Measurements from ENCODE around the gene RELB. TPM values are rescaled to one million over a fixed set of nuclear protein-coding genes. Genes with fewer than 3 reads are reported as not detected.
"Not testable (repeated sequence)": the region's sequence is repeated elsewhere in the genome, so short reads cannot be mapped to it uniquely, and the experiment has no call there.

The RELB gene
- total and polyA plus RNA-seq, 9 of the 15 experiments (the other 6 are each of a cell fraction or from before 2014, with no cell fraction given): 0.15 to 1.1 (median 0.28) TPM; not detected in 2

DNA sequence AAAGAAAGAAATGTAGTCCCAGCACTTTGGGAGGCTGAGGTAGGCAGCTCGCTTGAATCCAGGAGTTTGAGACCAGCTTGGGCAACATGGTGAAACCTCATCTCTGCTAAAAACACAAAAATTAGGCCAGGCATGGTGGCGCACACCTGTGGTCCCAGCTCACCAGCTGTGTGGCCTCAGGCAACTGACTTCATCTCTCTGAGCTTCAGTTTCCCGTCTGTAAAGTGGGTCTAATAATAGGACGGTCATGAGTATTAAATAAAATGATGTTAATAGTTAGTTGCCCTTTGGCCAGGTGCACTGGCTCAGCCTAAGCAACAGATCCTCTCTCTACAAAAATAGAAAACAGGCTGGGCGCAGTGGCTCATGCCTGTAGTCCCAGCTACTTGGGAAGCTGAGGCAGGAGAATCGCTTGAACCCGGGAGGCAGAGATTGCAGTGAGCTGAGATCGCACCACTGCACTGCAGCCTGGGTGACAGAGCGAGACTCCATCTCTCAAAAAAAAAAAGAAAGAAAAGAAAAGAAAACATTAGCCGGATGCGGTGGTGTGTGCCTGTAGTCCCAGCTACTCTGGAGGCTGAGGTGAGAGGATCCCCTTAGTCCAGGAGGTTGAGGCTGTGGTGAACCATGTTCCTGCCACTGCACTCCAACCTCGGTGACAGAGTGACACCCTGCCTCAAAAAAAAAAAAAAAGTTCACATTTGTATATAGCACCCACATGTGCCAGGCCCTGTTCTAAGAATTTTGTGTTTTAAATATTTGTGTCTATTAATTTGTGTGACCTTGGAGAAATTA lies 1.9 kb upstream of the RELB start:
- H3K9me1 ChIP-seq (ENCODE audit: control insufficient read depth, insufficient read depth, low read length); H3K4me2 ChIP-seq (ENCODE audit: insufficient read depth, low read length); H3K79me2 ChIP-seq (ENCODE audit: control insufficient read depth, insufficient read depth, low read length); CTCF ChIA-PET (ENCODE audit: low intra/inter-chr PET ratio); FAIRE-seq; intact Hi-C loops (cut with micrococcal nuclease); ATAC-seq; H3K9me3 ChIP-seq (replicated peaks; ENCODE audit: control insufficient read depth, insufficient read depth, low read depth, low read length); BruUV-seq (replicated peaks); H3K27ac ChIP-seq (ENCODE audit: extremely low read depth, low read depth, low read length); in situ Hi-C loops (cut with MboI); H2AFZ ChIP-seq (ENCODE audit: low read depth, low read length); H3K4me3 ChIP-seq; H3K9ac ChIP-seq (ENCODE audit: insufficient read depth in 1 of 2, low read depth in 2 of 2, low read length in 2 of 2); H4K20me1 ChIP-seq (replicated peaks; ENCODE audit: control insufficient read depth, insufficient read depth, low read length); DNase-seq (ENCODE audit: extremely low read depth in 1 of 4, low spot score in 3 of 4); H3K27me3 ChIP-seq (ENCODE audit: control insufficient read depth in 2 of 2, insufficient read depth in 2 of 2, low read length in 2 of 2); H3K36me3 ChIP-seq (ENCODE audit: control insufficient read depth, insufficient read depth, low read length): not testable (repeated sequence)
- POLR2A ChIA-PET: interaction anchor here (0.6 kb wide), 1 partner anchor 179 kb away, joined by 4 read pairs; the partner anchor contains the start of gene BLOC1S3
- peaks cover 3 to 19% of the 10 kb centered on the region in 2 experiments; a peak in 4 of 5 replicates for H3K4me1 ChIP-seq (replicated peaks in 1 of 2; ENCODE audit: control insufficient read depth in 2 of 2, insufficient read depth in 2 of 2, low read length in 2 of 2)
- TF ChIP-seq KDM1A (IDR thresholded peaks at IDR 0.05) (0 out of 4 replicates have a peak, but pooled peaks of 1 of the 2 experiments have one; percentile 5), RBM25 (IDR thresholded peaks at IDR 0.05; ENCODE audit: low read depth, low read length, severe bottlenecking) (peak; percentile 13)
- WGBS (ENCODE audit: insufficient coverage, low coverage, missing lambda C conversion rate): 39% methylated on average over 10 of the region's 12 CpGs

DNA sequence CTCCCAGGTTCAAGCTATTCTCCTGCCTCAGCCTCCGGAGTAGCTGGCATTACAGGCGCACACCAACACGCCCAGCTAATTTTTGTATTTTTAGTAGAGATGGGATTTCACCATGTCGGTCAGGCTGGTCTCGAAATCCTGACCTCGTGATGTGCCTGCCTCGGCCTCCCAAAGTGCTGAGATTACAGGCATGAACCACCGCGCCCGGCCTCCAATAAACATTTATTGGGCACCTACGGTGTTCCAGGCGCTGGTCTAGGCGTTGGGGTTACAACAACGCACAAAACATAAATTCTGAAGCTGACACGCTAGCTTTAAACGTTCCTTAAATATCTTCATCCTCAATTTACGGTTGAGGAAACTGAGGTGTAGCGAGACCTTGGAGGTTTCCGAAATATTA lies 599 bp upstream of the RELB start:
- CTCF ChIA-PET (ENCODE audit: low intra/inter-chr PET ratio); H4K20me1 ChIP-seq (replicated peaks; ENCODE audit: control insufficient read depth, insufficient read depth, low read length); H3K27ac ChIP-seq (ENCODE audit: extremely low read depth, low read depth, low read length); H3K36me3 ChIP-seq (ENCODE audit: control insufficient read depth, insufficient read depth, low read length); FAIRE-seq; DNase-seq (ENCODE audit: extremely low read depth in 1 of 4, low spot score in 3 of 4); BruUV-seq (replicated peaks); H3K9me1 ChIP-seq (ENCODE audit: control insufficient read depth, insufficient read depth, low read length); ATAC-seq; intact Hi-C loops (cut with micrococcal nuclease); H3K9me3 ChIP-seq (replicated peaks; ENCODE audit: control insufficient read depth, insufficient read depth, low read depth, low read length); in situ Hi-C loops (cut with MboI); H3K79me2 ChIP-seq (ENCODE audit: control insufficient read depth, insufficient read depth, low read length); H3K27me3 ChIP-seq (ENCODE audit: control insufficient read depth in 2 of 2, insufficient read depth in 2 of 2, low read length in 2 of 2): not testable (repeated sequence)
- Histone ChIP-seq H3K4me3 (peak overlapping the region; percentile 40), H2AFZ (ENCODE audit: low read depth, low read length) (peak overlapping the region; percentile 90), H3K4me1 (replicated peaks in 1 of 2; ENCODE audit: control insufficient read depth in 2 of 2, insufficient read depth in 2 of 2, low read length in 2 of 2) (peaks cover 3 to 19% of the 10 kb centered on the region in 2 experiments; a peak in 4 of 5 replicates), H3K4me2 (ENCODE audit: insufficient read depth, low read length) (peak overlapping the region; percentile 87), H3K9ac (ENCODE audit: insufficient read depth in 1 of 2, low read depth in 2 of 2, low read length in 2 of 2) (peak overlapping the region; percentile 52 to 72; a peak in 3 of 4 replicates)
- WGBS (ENCODE audit: insufficient coverage, low coverage, missing lambda C conversion rate): 22% methylated on average over 19 of the region's 19 CpGs
- TF ChIP-seq ZKSCAN8 (CRISPR knock-in tag; IDR thresholded peaks at IDR 0.05): peak; percentile 85
- POLR2A ChIA-PET: interaction anchor here (1.0 to 2.0 kb wide), 3 partner anchors 42 to 1406 kb away, joined by 3 to 4 read pairs (median 3); no protein-coding TSS in a partner anchor

Data from K562 (cell line).